NCI-H2029 treated with DMSO at 0.1 percent for 48 hours (cell line): ENCODE data around the gene PEPD.

Source experiments
- DNase-seq: peaks from one replicate; lab custom pipeline; 2025; lab: John Stamatoyannopoulos, UW

Gene PEPD

GRCh38 chr19:33395561-33396550 is 125.7 kb downstream of the PEPD start:
- no peak for DNase-seq

- DNase-seq, result no peak
These were observed 126.6 kb downstream of the PEPD start for GRCh38 chr19:33394723-33395560.

DNA sequence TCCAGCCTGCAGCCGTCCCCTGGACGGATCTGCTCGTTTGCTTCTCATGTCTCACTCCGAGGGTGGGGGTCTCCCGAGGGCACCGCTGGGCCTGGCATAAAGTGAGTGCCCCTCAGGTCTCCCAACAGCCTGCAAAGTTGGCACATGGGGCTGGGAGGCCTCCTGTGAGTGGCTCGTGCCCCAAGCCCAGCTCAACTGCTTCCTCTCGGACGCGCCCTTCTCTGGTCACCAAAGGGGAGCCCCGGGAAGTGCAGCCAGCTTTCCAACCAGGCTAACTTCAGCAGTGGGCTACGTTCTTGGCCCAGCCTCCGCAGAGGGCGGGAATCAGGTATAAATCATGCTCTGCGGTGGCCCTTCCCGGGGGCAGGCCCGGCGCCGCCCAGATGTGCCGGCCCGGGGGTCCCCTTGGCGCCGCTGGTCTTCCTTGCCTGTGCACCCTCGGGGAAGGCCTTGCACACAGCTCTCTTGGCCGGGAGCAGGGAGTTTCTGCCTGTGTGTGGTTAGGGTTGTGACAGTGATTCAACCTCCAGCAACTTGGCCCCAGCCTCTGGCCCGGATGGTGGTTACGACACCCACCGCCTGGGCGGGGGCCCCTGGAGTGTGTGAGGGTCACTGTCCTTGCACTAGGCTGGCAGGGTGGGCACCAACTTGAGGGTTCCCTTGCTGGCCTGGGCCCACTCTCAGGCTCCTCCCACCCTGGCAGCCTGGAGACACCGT is 127.4 kb downstream of the PEPD start:
- DNase-seq, result no peak

DNA sequence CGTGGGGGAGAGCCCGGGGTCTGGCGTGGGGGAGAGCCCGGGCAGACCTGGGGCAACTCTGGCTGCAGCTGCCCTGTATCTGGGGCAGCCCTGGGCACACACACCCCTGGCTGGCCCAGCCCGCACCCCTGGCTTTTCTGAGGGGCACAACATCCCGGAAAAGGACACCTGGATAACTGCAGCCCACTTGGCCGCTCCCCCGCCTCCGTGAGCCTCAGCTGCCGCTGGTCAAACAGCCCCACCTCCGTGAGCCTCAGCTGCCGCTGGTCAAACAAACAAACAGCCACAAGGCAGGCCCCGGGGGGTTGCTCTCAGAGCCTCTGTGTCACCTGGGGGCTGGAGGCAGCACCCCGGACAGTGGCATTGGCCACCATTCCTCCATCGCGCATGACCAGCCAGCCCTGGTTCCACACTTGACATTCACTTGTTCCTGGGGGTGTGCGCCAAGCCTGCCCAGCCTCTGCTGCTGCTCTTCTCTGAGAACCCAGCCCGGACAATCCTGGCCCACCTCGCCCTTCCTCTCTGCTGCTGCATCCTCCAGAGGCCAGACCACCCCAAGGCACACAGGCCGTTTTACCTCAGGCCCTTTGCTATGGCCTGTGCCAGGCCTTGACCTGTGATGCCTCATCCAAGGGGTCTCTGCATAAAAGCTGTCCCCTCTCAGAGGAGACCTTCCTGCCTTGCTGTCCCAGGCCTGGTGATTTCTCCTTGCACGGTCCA is 128.1 kb downstream of the PEPD start:
- DNase-seq, result no peak

DNA sequence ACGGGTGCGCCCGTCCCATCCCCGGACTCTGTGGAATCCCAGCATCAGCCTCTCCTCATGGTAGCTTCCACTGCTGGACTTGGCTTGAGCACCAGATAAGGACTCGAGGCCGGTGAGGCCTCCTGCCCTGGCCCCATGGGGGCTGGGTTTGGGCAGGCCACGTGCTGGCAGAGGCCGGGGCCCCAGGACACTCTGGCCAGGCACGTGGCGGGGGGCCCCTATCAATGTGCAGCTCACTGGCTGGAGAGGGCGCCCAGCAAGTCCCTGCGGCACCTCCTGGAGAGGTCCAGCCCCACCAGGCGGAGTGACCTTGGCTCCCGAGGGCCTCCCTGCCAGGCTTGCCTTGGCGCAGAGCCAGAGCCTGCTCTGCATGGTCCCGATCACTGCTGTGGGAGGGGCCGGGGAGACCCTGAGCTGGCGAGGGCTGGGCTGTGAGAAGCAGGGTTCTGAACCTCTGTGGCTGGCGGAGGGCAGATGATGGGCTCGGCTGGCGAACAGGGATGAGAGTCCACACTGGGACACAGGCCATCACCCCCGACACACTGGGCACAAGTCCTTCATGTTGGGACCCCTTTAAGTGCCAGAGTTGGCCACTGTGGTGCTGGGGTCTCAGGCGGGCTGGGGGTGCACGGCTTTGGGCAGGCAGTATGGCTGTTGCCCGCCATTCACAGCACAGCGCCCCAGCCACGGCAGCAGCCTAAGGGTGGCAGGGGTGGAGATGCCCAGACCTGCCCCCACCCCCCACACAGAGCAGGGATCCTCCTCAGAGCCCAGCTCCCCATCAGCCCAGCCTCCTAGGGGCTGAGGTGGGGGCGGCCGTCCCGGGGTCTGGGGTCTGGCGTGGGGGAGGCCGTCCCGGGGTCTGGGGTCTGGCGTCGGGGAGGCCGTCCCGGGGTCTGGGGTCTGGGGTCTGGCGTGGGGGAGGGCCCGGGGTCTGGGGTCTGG is 129.0 kb downstream of the PEPD start:
- no peak for DNase-seq

GRCh38 chr19:33391631-33392249 is 129.9 kb downstream of the PEPD start:
- DNase-seq, result no peak

DNA sequence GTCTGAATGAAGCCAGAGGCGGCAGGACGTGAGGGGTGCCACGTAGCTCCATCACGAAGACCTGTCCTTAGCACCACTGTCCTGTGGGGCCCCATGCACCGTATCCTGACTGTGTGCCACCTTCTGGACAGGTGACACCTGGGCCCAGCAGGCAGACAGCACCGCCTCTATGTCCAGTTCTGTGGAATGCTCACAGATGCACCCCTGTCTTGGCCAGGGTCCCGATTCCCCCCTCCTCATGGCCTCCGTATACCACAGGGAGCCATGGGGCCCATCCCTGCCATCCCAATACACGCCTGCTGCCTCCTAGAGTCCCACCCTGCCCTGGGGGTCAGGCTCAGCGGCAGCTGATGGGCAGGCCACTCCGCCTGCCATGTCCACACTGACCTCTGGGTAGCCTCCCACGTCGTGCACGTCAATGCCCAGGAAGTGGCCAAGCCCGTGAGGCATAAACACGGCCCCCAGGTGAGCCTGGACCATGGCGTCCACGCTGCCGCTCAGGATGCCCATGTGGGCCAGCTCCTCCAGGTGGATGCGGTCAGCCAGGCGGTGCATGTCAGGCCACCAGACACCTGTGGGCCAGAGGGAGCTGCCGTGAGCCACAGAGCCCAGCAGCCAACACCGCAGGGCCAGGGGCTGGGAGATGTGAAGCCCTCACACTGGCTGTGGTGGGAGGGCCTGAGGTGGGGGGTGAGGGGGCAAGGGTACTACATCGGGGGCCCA is 130.5 kb downstream of the PEPD start:
- no peak for DNase-seq

DNA sequence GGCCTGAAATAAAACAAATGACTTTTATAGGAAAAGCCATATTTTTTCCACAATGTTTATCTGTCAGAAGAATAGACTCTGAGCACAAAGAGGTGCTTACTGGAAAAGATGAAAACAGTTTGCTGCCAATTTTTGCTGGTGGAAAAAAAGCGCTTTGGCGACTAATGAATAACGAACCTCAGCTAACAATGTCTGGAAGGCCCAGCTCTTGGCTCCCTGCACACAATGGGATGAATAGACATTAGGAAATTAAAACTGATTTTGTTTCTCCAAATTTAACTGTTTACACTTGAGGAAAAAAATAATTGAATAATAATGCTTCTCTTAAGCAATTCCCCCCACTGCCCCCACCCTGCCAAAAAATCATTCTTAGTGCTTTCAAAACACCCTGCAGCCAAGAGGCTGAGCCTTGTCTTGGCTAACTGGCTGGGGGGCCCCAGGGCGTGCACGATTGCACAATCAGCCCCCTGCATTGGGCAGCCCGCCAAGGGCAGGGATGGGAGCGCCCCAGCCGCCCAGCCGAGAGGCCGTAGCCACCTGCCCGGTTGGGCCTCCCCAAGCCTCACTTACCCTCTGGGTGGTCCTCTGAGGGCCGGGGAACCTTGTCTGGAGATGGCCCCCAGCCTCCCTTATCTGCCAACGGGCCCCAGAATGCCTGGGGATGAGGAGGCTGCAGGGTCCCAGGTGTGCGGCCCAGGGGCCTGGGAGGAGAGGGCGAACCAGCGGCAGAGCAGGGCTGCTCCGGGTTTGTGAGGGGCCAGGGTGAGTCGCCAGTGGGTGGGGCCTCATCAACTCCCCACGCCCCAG is 131.3 kb downstream of the PEPD start:
- DNase-seq, result no peak

DNA sequence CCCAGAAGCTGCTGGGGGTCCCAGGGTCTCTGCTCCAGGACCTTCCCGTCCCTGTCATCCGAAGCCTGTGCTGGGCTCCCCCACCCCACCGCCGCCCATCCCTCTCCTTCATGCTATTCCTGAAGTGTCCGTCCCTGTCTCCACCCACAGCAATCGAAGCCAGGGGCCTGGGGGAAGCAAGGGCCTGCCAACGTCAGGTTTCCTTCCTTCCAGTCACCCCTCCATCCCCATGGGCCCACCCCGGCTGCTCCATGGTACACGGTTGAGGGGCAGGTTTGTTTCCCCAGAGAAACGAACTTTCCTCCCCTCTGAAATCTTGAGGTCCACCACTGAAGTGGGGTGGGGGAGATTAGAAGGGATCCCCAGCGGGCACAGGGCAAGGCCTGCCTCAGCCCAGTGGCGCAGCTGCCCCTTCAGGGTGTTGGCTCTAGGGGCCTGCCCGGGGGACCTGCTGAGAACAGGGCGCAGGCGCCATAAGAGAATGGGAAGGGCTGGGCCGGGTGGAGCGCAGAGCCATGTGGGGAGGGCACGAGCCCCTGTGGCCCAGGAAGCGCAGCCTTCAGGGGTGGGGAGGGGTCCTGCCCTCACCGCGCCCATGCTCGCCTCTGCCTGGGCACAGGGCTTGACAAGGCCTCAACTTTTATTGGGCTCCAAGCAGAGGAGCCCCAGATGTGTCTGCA is 132.0 kb downstream of the PEPD start:
- DNase-seq, result no peak

GRCh38 chr19:33388725-33389420 is 132.7 kb downstream of the PEPD start:
- DNase-seq, result no peak

GRCh38 chr19:33388231-33388724 is 133.3 kb downstream of the PEPD start:
- no peak for DNase-seq

GRCh38 chr19:33387351-33388230 is 134.0 kb downstream of the PEPD start:
- DNase-seq, result no peak

GRCh38 chr19:33386361-33386858 is 135.2 kb downstream of the PEPD start:
- no peak for DNase-seq

GRCh38 chr19:33385956-33386355 is 135.6 kb downstream of the PEPD start:
- peak; percentile 16 for DNase-seq

- no peak for DNase-seq
These were observed 136.6 kb downstream of the PEPD start for GRCh38 chr19:33384983-33385382.
